ENCODE data around the gene RCAN1. TPM values are rescaled to one million over a fixed set of nuclear protein-coding genes. Genes with fewer than 3 reads are reported as not detected.

RCAN1 gene
- total and polyA plus RNA-seq, 2 of the 8 experiments (the other 6 are each of a cell fraction or from before 2014, with no cell fraction given): 1.7 to 6.4 TPM

DNA sequence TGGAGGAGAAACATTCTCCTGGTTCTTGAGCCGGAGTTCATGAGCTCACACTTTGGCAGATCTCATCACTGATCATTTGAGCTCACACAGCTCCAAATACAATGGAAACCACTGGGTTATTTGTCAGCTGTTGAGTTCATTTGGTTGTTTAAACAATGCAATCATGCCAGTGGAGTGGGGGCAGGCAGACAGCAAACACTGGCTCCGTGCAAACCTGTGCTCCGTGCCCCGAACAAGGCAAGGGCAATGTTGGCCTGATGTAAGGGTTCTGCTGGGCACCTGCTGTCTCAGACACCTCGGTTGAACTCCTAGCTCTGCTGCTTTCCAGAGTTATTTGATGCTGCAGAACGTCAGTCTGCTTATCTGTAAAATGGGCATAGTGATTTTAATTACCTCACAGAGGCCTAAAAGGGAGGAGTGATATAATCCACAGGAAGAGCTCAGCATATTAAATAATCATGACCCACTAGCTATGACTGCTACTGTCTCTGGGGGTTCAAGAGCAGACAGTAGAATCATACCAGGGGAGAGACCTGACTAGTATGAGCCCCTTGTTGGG lies 33.9 kb upstream of the RCAN1 start:
- no peaks in the 10 kb centered on the region for H3K23me2 ChIP-seq (ENCODE audit: low read depth, low read length)
- POLR2A ChIA-PET (ENCODE audit: partially characterized antibody): no interaction called here
- H3K56ac ChIP-seq (replicated peaks; ENCODE audit: insufficient read length, low read depth, low read length): no peak overlapping the region
- no peak overlapping the region for H3K4me3 ChIP-seq (ENCODE audit: extremely low read depth in 1 of 4, insufficient read depth in 2 of 4, low read depth in 3 of 4, low read length in 4 of 4)
- no peak overlapping the region for H2AFZ ChIP-seq (ENCODE audit: low read length)
- no peak overlapping the region for H2AK5ac ChIP-seq (ENCODE audit: low read depth, low read length)
- no peak overlapping the region for H3K23ac ChIP-seq (ENCODE audit: insufficient read length)
- H2BK5ac ChIP-seq (ENCODE audit: low read depth, low read length): no peak overlapping the region
- 93% methylated on average over 6 of the region's 6 CpGs; no CpG with 5 or more reads in 1 of the 2 experiments for WGBS, 2 experiments (ENCODE audit: extremely low coverage in 1 of 2, insufficient coverage in 1 of 2, insufficient read length in 1 of 2, insufficient replicate concordance in 2 of 2, low coverage in 1 of 2, low lambda C conversion rate in 2 of 2, missing lambda C conversion rate in 1 of 2)
- no peak overlapping the region for H3K14ac ChIP-seq (ENCODE audit: insufficient read length)
- H4K91ac ChIP-seq (replicated peaks; ENCODE audit: insufficient read length, low read length): no peak overlapping the region
- H4K5ac ChIP-seq (ENCODE audit: insufficient read length, low read depth, low read length): no peak overlapping the region
- no peak overlapping the region for H3K4me2 ChIP-seq (ENCODE audit: insufficient read depth in 1 of 2, low read depth in 2 of 2, low read length in 2 of 2)
- H3K27ac ChIP-seq (ENCODE audit: low read depth, low read length): no peak overlapping the region
- H2BK20ac ChIP-seq (ENCODE audit: low read length): no peak overlapping the region
- no peak overlapping the region for H2BK12ac ChIP-seq (ENCODE audit: low read depth, low read length)
- H3K4me1 ChIP-seq (replicated peaks in 1 of 4; ENCODE audit: control insufficient read depth in 3 of 4, insufficient read depth in 4 of 4, low read length in 3 of 4): no peaks in the 10 kb centered on the region; a peak in 1 of 7 replicates
- H3K9me3 ChIP-seq (ENCODE audit: insufficient read depth in 2 of 2, low read depth in 1 of 2, low read length in 1 of 2): no peaks in the 10 kb centered on the region; a peak in 1 of 4 replicates
- H2BK120ac ChIP-seq (replicated peaks; ENCODE audit: low read depth, low read length): no peak overlapping the region
- no peaks in the 10 kb centered on the region for H3K36me3 ChIP-seq (ENCODE audit: control insufficient read depth in 2 of 4, insufficient read depth in 4 of 4, low read length in 3 of 4)
- H4K20me1 ChIP-seq (replicated peaks in 1 of 2; ENCODE audit: control insufficient read depth in 1 of 2, insufficient read depth in 2 of 2, low read length in 2 of 2): no peaks in the 10 kb centered on the region
- CTCF ChIA-PET (ENCODE audit: partially characterized antibody): interaction anchor here (0.6 to 3.7 kb wide), 6 partner anchors 12 to 1901 kb away, joined by 3 to 16 read pairs (median 3); no protein-coding TSS in a partner anchor
- DNase-seq (ENCODE audit: low read depth in 1 of 2, low spot score in 2 of 2): no peak
- H3K4ac ChIP-seq (replicated peaks; ENCODE audit: insufficient read length, low read depth, low read length): no peak overlapping the region
- H3K27me3 ChIP-seq (replicated peaks in 1 of 4; ENCODE audit: control insufficient read depth in 3 of 4, extremely low read depth in 1 of 4, insufficient read depth in 3 of 4, low read length in 3 of 4): no peaks in the 10 kb centered on the region
- H3K79me2 ChIP-seq (ENCODE audit: control insufficient read depth in 1 of 2, insufficient read depth in 2 of 2, low read length in 2 of 2): no peaks in the 10 kb centered on the region
- no peak overlapping the region for H4K8ac ChIP-seq (ENCODE audit: extremely low read depth, insufficient read depth, low read length)
- no peak overlapping the region for H3K18ac ChIP-seq (ENCODE audit: extremely low read depth, low read length)
- no peak overlapping the region for H2BK15ac ChIP-seq (ENCODE audit: low read length)
- no peak for FAIRE-seq
- no peak overlapping the region for H3K9ac ChIP-seq (replicated peaks in 1 of 4; ENCODE audit: extremely low read depth in 1 of 4, low read depth in 3 of 4, low read length in 3 of 4)
- H3K79me1 ChIP-seq (ENCODE audit: low read depth, low read length): no peaks in the 10 kb centered on the region
- no peak for TF ChIP-seq KDM5A (IDR thresholded peaks at IDR 0.05; ENCODE audit: low read length)
- no peak for TF ChIP-seq EZH2 (IDR thresholded peaks at IDR 0.05; ENCODE audit: low read depth, low read length, severe bottlenecking)
